ENCODE data around the gene WDFY2. TPM values are rescaled to one million over a fixed set of nuclear protein-coding genes. Genes with fewer than 3 reads are reported as not detected.
"Not testable (repeated sequence)": the region's sequence is repeated elsewhere in the genome, so short reads cannot be mapped to it uniquely, and the experiment has no call there.

WDFY2 gene
- total RNA-seq, 4 donors from 2014 or later = 7.7 to 23.3 (median 18.2) TPM

DNA sequence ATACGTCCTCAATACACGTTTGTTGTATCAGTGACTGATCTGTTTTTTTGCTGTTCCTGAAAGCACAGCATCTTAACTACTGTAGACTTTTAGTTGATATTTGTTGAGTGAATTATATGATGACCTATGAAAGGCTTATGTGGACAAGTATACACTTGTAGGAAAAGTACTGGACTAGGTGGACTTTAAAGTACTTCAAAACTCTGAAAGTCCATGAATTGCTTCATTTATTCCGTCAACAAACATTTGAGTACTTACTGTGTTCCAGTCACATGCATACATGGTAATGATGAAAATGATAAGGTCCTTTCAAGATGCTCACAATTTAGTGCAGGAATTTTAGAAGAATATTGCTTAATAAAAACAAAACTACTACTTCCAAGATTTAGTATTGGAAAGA lies 3.1 kb downstream of the WDFY2 start:
- DNase-seq = no peak
- intact Hi-C loops (cut with DNase I) = no loop called here
- H3K27ac ChIP-seq = no peak overlapping the region
- no peak overlapping the region for H3K4me3 ChIP-seq
- TF ChIP-seq, protein P1, sequence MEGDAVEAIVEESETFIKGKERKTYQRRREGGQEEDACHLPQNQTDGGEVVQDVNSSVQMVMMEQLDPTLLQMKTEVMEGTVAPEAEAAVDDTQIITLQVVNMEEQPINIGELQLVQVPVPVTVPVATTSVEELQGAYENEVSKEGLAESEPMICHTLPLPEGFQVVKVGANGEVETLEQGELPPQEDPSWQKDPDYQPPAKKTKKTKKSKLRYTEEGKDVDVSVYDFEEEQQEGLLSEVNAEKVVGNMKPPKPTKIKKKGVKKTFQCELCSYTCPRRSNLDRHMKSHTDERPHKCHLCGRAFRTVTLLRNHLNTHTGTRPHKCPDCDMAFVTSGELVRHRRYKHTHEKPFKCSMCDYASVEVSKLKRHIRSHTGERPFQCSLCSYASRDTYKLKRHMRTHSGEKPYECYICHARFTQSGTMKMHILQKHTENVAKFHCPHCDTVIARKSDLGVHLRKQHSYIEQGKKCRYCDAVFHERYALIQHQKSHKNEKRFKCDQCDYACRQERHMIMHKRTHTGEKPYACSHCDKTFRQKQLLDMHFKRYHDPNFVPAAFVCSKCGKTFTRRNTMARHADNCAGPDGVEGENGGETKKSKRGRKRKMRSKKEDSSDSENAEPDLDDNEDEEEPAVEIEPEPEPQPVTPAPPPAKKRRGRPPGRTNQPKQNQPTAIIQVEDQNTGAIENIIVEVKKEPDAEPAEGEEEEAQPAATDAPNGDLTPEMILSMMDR (IDR thresholded peaks at IDR 0.05) = no peak
- no peak for TF ChIP-seq POLR2A (IDR thresholded peaks at IDR 0.05)
- WGBS, 2 donors = 80 to 85% methylated on average over 3 of the region's 3 CpGs
- peaks cover 18 to 82% (median 35%) of the 10 kb centered on the region in 3 donors for H3K4me1 ChIP-seq
- H3K9me3 ChIP-seq = no peaks in the 10 kb centered on the region
- H3K27me3 ChIP-seq = no peaks in the 10 kb centered on the region
- H3K36me3 ChIP-seq = no peaks in the 10 kb centered on the region

DNA sequence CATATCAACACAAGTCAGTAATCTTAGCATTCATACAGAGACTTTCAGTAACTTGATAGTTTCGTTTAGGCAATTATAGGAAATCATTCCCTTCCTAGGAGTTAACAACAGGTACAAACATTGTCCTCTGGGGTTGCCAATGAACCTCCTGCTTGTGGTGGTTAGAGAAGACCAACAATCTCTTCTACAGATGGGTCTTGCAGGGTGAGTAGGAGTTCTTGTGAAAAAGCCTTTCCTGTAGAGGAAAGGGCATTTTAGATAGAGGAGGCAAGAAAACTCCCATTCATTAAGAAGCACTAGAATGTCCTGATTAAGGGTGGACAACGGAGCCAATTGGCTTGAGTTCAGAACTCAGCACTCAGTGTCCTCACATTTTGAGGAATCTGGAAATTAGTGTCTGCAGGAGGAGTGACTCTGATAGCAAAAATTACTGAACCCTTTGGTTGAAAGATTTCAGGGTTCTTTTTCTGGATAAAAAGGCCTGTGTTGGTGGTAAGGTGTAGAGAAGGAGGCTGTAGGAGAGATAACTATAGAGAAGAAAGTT lies 4.2 kb downstream of the WDFY2 start:
- Histone ChIP-seq H3K27ac (peak overlapping the region in 2 of 4 donors; percentile 77 to 79), H3K27me3 (no peaks in the 10 kb centered on the region), H3K36me3 (no peaks in the 10 kb centered on the region), H3K4me1 (peaks cover 14 to 81% (median 31%) of the 10 kb centered on the region in 3 donors), H3K9me3 (no peaks in the 10 kb centered on the region), H3K4me3 (no peak overlapping the region)
- no peak for DNase-seq
- intact Hi-C loops (cut with DNase I) = no loop called here
- TF ChIP-seq, protein P1 (IDR thresholded peaks at IDR 0.05) = no peak
- no peak for TF ChIP-seq POLR2A (IDR thresholded peaks at IDR 0.05)
- 62% methylated on average over 2 of the region's 2 CpGs for WGBS, 2 donors

DNA sequence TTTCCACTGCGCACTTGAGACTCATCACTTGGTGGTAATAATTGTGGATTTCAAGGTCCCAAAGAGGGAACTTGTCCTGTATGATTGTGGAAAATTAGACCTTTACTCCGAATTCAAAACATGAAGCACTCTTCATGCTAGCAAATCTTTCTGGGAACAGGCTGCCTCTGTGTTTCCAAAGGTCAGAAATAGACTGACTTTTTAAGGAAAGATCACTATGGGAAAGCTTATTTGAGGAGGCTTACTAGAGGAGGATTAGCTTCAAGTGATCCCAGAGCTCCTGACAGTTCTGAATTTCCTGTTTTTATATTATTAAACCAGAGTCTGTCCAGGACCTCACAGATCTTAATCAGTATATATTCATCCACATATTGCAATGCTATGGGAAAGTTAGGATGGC lies 5.5 kb downstream of the WDFY2 start:
- WGBS, 2 donors = 77 to 90% methylated on average over 2 of the region's 2 CpGs
- no peak for TF ChIP-seq POLR2A (IDR thresholded peaks at IDR 0.05)
- TF ChIP-seq, protein P1 (IDR thresholded peaks at IDR 0.05) = no peak
- H3K4me3 ChIP-seq = no peak overlapping the region
- no peaks in the 10 kb centered on the region for H3K36me3 ChIP-seq
- H3K4me1 ChIP-seq = peaks cover 14 to 85% (median 29%) of the 10 kb centered on the region in 3 donors
- intact Hi-C loops (cut with DNase I) = no loop called here
- no peaks in the 10 kb centered on the region for H3K27me3 ChIP-seq
- peak overlapping the region in 3 of 4 donors; percentile 15 to 79 (median 77) for H3K27ac ChIP-seq
- H3K9me3 ChIP-seq = no peaks in the 10 kb centered on the region
- no peak for DNase-seq

DNA sequence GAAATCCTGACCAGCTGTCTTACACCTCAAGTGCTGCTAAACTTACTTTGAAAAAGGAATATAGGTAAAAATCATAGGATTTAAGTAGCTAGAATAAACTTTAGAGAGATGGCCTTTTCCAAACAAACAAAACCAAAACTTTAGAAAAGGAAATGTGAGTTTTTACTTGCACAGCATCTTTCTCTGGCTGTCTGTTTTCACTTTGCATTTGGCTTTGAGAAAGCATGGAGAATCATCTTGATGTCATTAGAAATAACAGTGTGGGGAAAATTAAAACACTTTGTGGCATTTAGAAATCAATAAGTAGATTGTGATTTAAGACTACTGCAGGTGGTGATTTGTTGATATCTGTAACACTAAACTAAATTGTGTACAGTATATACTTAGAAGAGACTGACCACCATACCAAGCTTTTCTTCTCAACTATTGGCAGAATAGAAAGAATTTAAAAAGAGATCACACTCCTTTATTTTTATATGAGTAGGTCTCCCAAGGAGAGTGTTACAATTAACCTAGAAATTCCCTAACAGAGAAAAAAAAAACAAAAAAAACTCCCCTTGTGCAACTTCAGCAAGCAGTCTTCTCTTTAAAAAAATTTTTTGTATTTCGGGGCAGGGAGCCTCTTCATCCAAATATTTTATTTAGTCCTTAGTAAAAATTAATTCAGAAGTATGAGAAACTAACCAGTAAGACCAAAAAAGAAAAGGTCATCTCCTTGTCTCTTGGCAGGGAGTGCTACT lies 6.1 kb downstream of the WDFY2 start:
- Histone ChIP-seq H3K4me1 (peaks cover 14 to 87% (median 29%) of the 10 kb centered on the region in 3 donors), H3K36me3 (peaks cover 0 to 2% (median 0%) of the 10 kb centered on the region in 3 donors), H3K27me3 (no peaks in the 10 kb centered on the region), H3K27ac (peak overlapping the region; percentile 15 to 79 (median 66)), H3K4me3 (no peak overlapping the region), H3K9me3 (no peaks in the 10 kb centered on the region)
- DNase-seq = no peak
- WGBS, 2 donors = 31 to 63% methylated on average over 1 of the region's 1 CpG
- TF ChIP-seq POLR2A (IDR thresholded peaks at IDR 0.05) = no peak
- TF ChIP-seq, protein P1 (IDR thresholded peaks at IDR 0.05) = no peak
- intact Hi-C loops (cut with DNase I) = no loop called here

DNA sequence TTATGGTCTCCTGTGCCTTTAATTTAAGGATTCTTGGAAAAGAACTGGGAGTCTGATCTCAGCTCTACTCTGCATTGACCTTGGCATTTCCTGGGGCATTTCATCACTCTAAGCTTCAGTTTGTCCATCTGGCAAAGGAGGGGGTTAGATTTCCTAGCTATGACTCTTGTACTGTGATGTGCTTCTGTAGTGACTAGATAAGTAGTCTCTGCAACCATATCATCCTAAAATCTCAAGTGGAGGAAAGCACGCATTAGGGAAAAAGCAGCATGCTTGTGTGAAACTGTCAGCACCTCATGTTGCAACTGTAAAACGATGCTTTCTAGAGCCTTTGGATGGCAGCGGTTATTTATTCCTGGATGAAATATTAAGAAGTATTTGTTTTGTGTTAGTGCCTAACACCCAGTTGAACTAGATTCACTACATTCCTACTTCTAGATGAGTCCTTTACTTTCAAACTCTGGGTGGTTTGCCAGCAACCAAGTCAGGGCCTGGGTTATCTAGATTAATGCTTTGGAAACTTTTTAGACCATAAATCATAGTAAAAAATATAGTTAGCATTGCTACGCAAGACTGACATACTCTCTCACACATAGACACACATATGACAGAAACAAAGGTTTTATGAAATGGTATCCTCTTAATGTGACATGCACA lies 6.8 kb downstream of the WDFY2 start:
- intact Hi-C loops (cut with DNase I) = no loop called here
- DNase-seq = no peak
- Histone ChIP-seq H3K36me3 (peaks cover 0 to 3% (median 0%) of the 10 kb centered on the region in 3 donors), H3K4me1 (peaks cover 8 to 87% (median 23%) of the 10 kb centered on the region in 3 donors), H3K27ac (peak overlapping the region; percentile 56 to 79 (median 69)), H3K27me3 (no peaks in the 10 kb centered on the region), H3K4me3 (no peak overlapping the region), H3K9me3 (no peaks in the 10 kb centered on the region)
- 18 to 21% methylated on average over 4 of the region's 4 CpGs for WGBS, 2 donors
- no peak for TF ChIP-seq POLR2A (IDR thresholded peaks at IDR 0.05)
- TF ChIP-seq, protein P1 (IDR thresholded peaks at IDR 0.05) = no peak

DNA sequence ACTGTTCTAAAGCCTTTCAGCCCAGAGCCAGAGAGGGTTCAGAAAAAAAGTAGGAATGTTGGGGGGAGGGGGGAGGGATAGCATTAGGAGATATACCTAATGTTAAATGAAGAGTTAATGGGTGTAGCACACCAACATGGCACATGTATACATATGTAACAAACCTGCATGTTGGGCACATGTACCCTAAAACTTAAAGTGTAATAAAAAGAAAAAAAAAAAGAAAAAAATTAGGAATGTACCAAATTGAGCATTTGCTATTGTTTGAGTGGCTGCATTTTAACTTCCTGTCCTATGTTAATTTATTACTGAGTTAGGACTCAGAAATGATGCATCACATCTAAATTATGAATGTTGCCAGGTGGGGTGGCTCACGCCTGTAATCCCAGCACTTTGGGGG lies 7.7 kb downstream of the WDFY2 start:
- H3K9me3 ChIP-seq; H3K4me3 ChIP-seq; H3K27me3 ChIP-seq; intact Hi-C loops (cut with DNase I); DNase-seq; H3K36me3 ChIP-seq: not testable (repeated sequence)
- WGBS, 2 donors = 75 to 91% methylated on average over 1 of the region's 1 CpG
- H3K27ac ChIP-seq = peak overlapping the region; percentile 56 to 79 (median 69)
- peaks cover 4 to 87% (median 25%) of the 10 kb centered on the region in 3 donors for H3K4me1 ChIP-seq
